Fibroblast of lung (primary cell): ENCODE results near the gene CYP4V2. TPM values are rescaled to one million over a fixed set of nuclear protein-coding genes. Genes with fewer than 3 reads are reported as not detected.

Source experiments
- DNase-seq, 2 donors: peaks; one replicate each; pipeline versions ENCODE4 v3.0.0 to v3.0.0-alpha.2; 2010; ENCODE audit warnings: low read depth in 2 of 2
- H2AFZ ChIP-seq: 2 replicates; pipeline ENCODE4 v1.5.1; 2012; ENCODE audit warnings: low read length, control low read depth, inconsistent platforms
- H3K27ac ChIP-seq: 2 replicates; pipeline ENCODE4 v1.5.1; 2011; ENCODE audit warnings: low read length, control low read depth; ENCODE audit not compliant: insufficient read depth
- H3K27me3 ChIP-seq: 2 replicates; pipeline ENCODE4 v1.5.1; 2011; ENCODE audit warnings: mild to moderate bottlenecking, low read length; ENCODE audit not compliant: control insufficient read depth, insufficient read depth
- H3K36me3 ChIP-seq: 2 replicates; pipeline ENCODE4 v1.5.1; 2011; ENCODE audit warnings: low read length; ENCODE audit not compliant: control insufficient read depth, insufficient read depth
- H3K4me1 ChIP-seq: 2 replicates; pipeline ENCODE4 v1.5.1; 2011; ENCODE audit warnings: low read length; ENCODE audit not compliant: control insufficient read depth, insufficient read depth; ENCODE audit errors: extremely low read depth
- H3K4me2 ChIP-seq: 2 replicates; pipeline ENCODE4 v1.5.1; 2011; ENCODE audit warnings: low read length, control low read depth; ENCODE audit not compliant: insufficient read depth; ENCODE audit errors: extremely low read depth
- H3K4me3 ChIP-seq, 4 experiments: fragments of 200-600 bp in 1 of 4; sonication (generic) in 1 of 4; replicated peaks in 1 of 4; 2 replicates each; pipeline ENCODE4 v1.5.1; 2011 to 2016; ENCODE audit warnings: low read length in 4 of 4, low read depth in 3 of 4, mild to moderate bottlenecking in 3 of 4, control low read depth in 2 of 4, inconsistent platforms in 1 of 4, mixed read lengths in 1 of 4; ENCODE audit not compliant: insufficient read depth in 1 of 4; ENCODE audit errors: control extremely low read depth in 1 of 4
- H3K79me2 ChIP-seq: 2 replicates; pipeline ENCODE4 v1.5.1; 2012; ENCODE audit warnings: mild to moderate bottlenecking, low read length, inconsistent platforms; ENCODE audit not compliant: control insufficient read depth, insufficient read depth
- H3K9ac ChIP-seq: 2 replicates; pipeline ENCODE4 v1.5.1; 2011; ENCODE audit warnings: mild to moderate bottlenecking, low read length, control low read depth; ENCODE audit not compliant: insufficient read depth
- H3K9me3 ChIP-seq: 2 replicates; pipeline ENCODE4 v1.5.1; 2012; ENCODE audit warnings: low read depth, low read length; ENCODE audit not compliant: control insufficient read depth, insufficient read depth
- H4K20me1 ChIP-seq: 2 replicates; pipeline ENCODE4 v1.5.1; 2011; ENCODE audit warnings: low read length; ENCODE audit not compliant: control insufficient read depth, insufficient read depth; ENCODE audit errors: extremely low read depth
- EZH2 ChIP-seq: IDR thresholded peaks from 2 replicates; pipeline ENCODE4 v1.5.1; 2012; ENCODE audit warnings: low read length, control low read depth, mild to moderate bottlenecking; ENCODE audit errors: missing control alignments
- polyA plus RNA-seq, 2 donors: library from polyadenylated mRNA; depleted of rRNA in 1 of 2; stranded (reverse) in 1 of 2; unstranded in 1 of 2; fragments of >200 nt; gene quantifications; 2 replicates each; pipeline ENCODE4 v1.2.1, GENCODE V29; 2011 to 2012; ENCODE audit warnings: missing spikeins in 1 of 2
- total RNA-seq: library from RNA; depleted of rRNA; stranded (reverse); fragments of >200 nt; gene quantifications from 2 replicates; pipeline ENCODE4 v1.2.1, GENCODE V29; 2014
- TF ChIP-seq, protein P1 (sequence below), 2 donors: IDR thresholded peaks in 1 of 2; conservative IDR thresholded peaks in 1 of 2; 1 replicate in 1 of 2; 2 replicates in 1 of 2; pipeline ENCODE4 v1.5.1; 2011 to 2012; ENCODE audit warnings: low read length in 2 of 2, control low read depth in 1 of 2, inconsistent platforms in 1 of 2, low read depth in 1 of 2, mild to moderate bottlenecking in 1 of 2

The CYP4V2 gene
- total and polyA plus RNA-seq, 2 donors (not counting 1 experiment from before 2014, with no cell fraction given): 17.2 to 37.8 TPM

DNA sequence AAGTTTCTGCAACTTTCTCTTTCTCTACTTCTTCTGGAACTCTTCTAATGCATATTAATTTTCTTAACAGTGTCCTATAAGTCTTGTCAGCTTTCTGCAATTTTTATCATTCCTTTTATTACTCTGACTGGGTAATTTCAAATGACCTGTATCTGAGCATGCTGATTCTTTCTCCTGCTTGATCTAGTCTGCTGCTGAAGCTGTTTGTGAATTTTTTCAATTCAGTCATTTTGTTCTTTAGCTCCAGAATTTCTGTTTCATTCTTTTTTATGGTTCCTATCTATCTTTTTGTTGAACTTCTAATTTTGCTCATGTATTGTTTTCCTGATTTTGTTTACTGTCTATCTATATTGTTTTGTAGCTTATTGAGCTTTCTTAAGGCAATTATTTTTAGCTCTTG lies 34.5 kb downstream of the CYP4V2 start:
- DNase-seq: no peak
- Histone ChIP-seq H4K20me1 (no peaks in the 10 kb centered on the region), H3K4me1 (no peaks in the 10 kb centered on the region), H3K36me3 (no peaks in the 10 kb centered on the region), H3K27ac (no peak overlapping the region), H3K4me2 (no peak overlapping the region), H3K9me3 (no peaks in the 10 kb centered on the region), H3K9ac (no peak overlapping the region), H3K4me3 (no peak overlapping the region), H3K27me3 (no peaks in the 10 kb centered on the region), H3K79me2 (no peaks in the 10 kb centered on the region), H2AFZ (no peak overlapping the region)
- TF ChIP-seq EZH2: no peak
- TF ChIP-seq, protein P1, sequence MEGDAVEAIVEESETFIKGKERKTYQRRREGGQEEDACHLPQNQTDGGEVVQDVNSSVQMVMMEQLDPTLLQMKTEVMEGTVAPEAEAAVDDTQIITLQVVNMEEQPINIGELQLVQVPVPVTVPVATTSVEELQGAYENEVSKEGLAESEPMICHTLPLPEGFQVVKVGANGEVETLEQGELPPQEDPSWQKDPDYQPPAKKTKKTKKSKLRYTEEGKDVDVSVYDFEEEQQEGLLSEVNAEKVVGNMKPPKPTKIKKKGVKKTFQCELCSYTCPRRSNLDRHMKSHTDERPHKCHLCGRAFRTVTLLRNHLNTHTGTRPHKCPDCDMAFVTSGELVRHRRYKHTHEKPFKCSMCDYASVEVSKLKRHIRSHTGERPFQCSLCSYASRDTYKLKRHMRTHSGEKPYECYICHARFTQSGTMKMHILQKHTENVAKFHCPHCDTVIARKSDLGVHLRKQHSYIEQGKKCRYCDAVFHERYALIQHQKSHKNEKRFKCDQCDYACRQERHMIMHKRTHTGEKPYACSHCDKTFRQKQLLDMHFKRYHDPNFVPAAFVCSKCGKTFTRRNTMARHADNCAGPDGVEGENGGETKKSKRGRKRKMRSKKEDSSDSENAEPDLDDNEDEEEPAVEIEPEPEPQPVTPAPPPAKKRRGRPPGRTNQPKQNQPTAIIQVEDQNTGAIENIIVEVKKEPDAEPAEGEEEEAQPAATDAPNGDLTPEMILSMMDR (conservative IDR thresholded peaks at IDR 0.05 in 1 of 2, IDR thresholded peaks at IDR 0.05 in 1 of 2; ENCODE audit: low read depth in 1 of 2, low read length in 2 of 2): no peak

DNA sequence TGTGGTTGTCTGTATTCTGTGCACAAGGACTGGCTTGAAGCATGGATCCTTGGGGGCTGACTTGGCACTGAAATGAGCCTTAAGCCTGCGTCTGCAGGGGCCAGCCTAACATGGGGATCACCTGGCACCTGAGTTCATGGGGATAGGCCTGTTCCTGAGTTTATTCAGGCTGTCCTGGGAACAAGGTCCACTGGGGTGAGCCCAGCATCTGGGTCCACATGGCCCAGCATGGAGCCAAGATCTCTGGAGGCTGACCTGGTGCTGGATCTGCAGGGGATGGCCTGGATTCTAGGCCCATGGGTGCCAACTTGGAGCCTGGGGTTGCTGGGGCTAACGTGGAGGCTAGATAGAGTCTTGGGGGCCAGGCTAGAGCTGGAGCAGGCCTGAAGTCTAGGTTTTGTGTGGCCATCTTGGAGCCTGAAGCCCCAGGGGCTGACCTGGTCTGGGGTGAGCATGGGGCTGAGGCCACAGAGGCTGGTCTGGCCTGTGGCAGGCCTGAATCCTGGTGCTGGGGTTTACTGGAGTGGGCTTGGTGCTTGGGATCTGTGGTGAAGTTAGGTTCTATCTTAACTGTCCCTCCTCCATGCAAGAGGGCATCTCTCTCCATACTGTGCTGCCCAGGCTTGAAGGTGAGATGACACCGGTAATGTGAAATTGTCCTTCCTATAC lies 35.3 kb downstream of the CYP4V2 start:
- Histone ChIP-seq H3K4me2 (no peak overlapping the region), H3K4me1 (no peaks in the 10 kb centered on the region), H3K27ac (no peak overlapping the region), H3K9ac (no peak overlapping the region), H2AFZ (no peak overlapping the region), H3K4me3 (no peak overlapping the region), H3K36me3 (no peaks in the 10 kb centered on the region), H4K20me1 (no peaks in the 10 kb centered on the region), H3K9me3 (no peaks in the 10 kb centered on the region), H3K27me3 (no peaks in the 10 kb centered on the region), H3K79me2 (no peaks in the 10 kb centered on the region)
- TF ChIP-seq, protein P1 (conservative IDR thresholded peaks at IDR 0.05 in 1 of 2, IDR thresholded peaks at IDR 0.05 in 1 of 2; ENCODE audit: low read depth in 1 of 2, low read length in 2 of 2): no peak
- no peak for TF ChIP-seq EZH2
- DNase-seq: no peak

DNA sequence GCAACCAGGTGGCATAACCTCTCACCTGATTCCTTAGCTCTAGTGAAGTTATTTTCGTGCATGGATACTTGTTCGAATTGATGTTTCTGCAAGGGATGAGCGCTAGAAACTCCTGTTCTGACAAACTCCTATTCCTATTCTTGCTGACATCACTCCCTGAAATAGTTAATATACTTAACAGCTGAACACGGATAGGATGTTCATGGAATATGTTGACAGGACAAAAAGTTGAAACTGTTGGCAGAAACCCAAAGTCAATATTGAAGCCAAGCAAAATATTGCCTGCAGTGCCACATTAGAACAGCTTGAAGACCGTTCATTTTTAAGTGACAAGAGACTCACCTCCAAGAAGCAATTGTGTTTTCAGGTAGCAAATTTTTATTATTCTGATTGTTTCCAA lies 35.9 kb downstream of the CYP4V2 start, which contains the start of gene KLKB1:
Gene KLKB1 (plus strand): TSS at position 287 of the 400 bp plus-strand sequence. CDS start 689 bp downstream, outside the sequence.
- H2AFZ ChIP-seq: peak within 1 kb of the TSS; percentile 9
- peak in 1 of 2 donors; percentile 37 for DNase-seq

More for the DNA sequence above, 35.9 kb downstream of the CYP4V2 start, which contains the start of gene KLKB1:
- H3K4me3 ChIP-seq: peak within 1 kb of the TSS in 1 of 4 experiments; percentile 16
- TF ChIP-seq, protein P1 (conservative IDR thresholded peaks at IDR 0.05 in 1 of 2, IDR thresholded peaks at IDR 0.05 in 1 of 2; ENCODE audit: low read depth in 1 of 2, low read length in 2 of 2): no peak
- no peak for TF ChIP-seq EZH2
- H3K9ac ChIP-seq: no peak within 1 kb of the TSS
- H3K9me3 ChIP-seq: no peaks in the 10 kb centered on the region
- no peaks in the 10 kb centered on the region for H3K36me3 ChIP-seq
- H3K79me2 ChIP-seq: no peaks in the 10 kb centered on the region
- H3K4me2 ChIP-seq: peak within 1 kb of the TSS; percentile 34
- H3K27ac ChIP-seq: no peak within 1 kb of the TSS
- no peaks in the 10 kb centered on the region for H4K20me1 ChIP-seq
- H3K27me3 ChIP-seq: no peaks in the 10 kb centered on the region
- H3K4me1 ChIP-seq: no peaks in the 10 kb centered on the region
